Stimulated activated CD8-positive, alpha-beta memory T cell treated with anti-CD3 and anti-CD28 coated beads, Interleukin-7, amount 100 ng/mL, for 4 hours (primary cell): ENCODE data around the gene PDE6D.

Source experiments
- DNase-seq, 2 donors: peaks; one replicate each; pipeline ENCODE4 v3.0.0-alpha.2; 2020; ENCODE audit warnings: low read depth in 2 of 2

Gene PDE6D

GRCh38 chr2:231780909-231781797 is at the start of gene PDE6D:
Gene PDE6D (minus strand): TSS chr2:231781282. CDS start chr2:231781114, 168 bp downstream.
- peak; percentile 94 for DNase-seq

DNA sequence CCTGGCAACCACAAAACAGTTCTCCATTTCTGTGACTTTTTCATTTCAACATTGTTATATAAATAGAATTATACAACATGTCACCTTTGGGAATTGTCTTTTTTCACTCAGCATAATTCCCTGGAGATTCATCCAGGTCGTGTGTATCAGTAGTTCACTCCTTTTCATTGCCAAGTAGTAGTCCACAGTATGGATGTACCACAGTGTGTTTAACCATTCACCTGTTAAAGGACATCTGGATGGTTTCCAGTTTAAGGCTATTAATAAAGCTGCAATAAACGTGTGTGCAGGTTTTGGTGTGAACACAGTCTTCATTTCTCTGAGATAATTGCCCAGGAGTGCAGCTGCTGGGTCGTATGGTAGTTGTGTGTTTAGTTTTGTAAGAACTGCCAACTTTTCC is 40.8 kb upstream of the PDE6D start:
- no peak for DNase-seq

GRCh38 chr2:231820786-231821303 is 39.8 kb upstream of the PDE6D start:
- DNase-seq: no peak

DNA sequence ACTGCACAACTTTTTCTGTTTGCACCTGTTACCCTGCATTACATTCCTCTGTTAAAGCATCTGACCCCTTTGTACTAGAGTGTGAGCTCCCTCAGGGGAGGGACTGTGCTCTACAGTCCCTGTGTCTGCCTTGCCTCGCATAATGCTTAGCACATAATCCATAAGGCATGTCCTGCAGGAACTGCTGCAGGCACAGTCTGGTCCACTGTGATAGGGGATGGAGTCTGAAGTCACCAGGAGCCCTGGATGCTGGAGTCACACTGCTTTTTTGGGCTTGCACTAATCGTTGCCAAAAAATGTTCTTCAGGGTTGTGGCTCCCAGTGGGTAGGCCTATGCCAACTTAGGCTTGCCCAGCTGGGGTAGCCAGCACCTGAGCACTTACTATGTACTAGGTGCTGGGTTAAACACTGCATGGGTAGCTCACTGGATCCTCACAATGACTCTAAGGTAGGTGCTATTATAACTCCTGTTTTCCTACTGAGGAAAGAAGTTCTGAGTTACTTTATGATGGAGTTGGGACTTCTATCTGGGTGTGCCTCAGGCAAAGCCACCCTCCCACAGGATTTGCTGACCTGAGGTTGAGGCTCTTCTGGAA is 38.5 kb upstream of the PDE6D start:
- no peak for DNase-seq

GRCh38 chr2:231816327-231817026 is 35.4 kb upstream of the PDE6D start:
- no peak for DNase-seq

- no peak for DNase-seq
These were observed 29.8 kb upstream of the PDE6D start for GRCh38 chr2:231810905-231811304.

- no peak for DNase-seq
These were observed 25.9 kb upstream of the PDE6D start for GRCh38 chr2:231807020-231807419.

DNA sequence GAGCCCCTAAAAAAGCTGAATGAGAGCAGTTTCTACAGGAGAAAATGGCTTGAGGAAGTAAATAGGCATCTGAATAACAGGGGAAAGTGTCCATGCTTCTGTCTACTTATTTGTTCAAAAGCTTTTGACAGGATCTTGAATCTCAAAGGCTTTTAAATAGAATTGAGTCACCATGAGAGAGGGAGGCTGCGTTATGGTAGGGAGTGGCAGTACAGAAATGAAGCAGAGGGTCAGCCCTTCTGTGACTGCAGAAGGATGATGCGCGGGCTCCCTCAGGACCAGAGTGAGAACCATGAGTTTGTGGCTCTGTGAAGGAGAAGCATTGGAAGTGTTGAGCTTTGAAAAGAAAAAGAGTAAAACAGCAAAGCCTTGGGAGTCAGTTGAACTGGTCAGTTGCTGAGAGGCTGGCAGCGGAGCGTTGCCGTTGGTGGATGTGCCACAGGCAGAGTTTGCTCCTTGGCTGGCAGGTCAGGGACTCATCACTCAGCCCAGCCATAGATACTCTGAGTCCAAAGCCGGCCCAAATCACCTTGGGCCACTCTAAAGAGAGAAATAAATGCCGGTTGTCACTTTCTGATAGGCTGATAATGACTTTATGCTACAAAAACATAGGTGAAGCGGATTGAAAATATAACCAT is 22.5 kb upstream of the PDE6D start:
- DNase-seq: no peak

- no peak for DNase-seq
These were observed 19.5 kb upstream of the PDE6D start for GRCh38 chr2:231800493-231801091.

DNA sequence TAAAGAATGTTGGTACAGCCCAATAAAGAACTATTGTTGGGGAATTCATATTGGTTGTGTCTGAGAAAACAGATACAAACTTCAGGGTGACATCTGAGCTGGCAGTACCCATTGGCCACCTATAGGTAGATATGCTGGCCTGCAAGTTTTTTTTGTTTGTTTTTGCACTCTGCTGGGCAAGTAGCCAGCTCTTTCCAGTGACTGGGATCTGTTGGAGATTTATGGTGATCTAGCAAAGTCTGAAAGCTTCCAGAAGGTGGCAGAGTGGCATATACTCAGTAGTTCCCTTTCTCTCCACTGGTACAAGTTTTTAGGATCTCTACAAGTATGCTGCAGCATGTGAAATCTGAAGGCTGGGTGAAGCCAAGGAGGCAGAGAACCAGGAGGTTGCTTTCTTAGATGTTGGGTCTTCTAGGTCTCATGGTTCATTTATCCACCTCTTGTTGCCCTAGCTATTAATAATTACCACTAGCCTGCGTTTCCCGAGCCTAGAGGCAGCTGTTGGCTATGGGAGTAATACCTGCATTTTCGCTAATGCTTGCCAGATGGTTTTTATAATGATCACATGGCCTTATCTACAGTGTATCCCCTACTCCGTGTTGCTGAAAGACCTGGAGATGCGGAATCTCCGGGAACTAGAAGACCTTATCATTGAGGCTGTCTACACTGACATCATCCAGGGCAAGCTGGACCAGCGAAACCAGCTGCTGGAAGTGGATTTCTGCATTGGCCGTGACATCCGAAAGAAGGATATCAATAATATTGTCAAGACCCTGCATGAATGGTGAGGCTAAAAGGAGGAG is 14.6 kb upstream of the PDE6D start:
- DNase-seq: no peak

- no peak for DNase-seq
These were observed 13.3 kb upstream of the PDE6D start for GRCh38 chr2:231794383-231794782.

- DNase-seq: no peak
These were observed 10.0 kb upstream of the PDE6D start for GRCh38 chr2:231791107-231791506.

- no peak for DNase-seq
These were observed 5.8 kb upstream of the PDE6D start for GRCh38 chr2:231786917-231787292.

- peak; percentile 69 to 80 for DNase-seq
These were observed 5.3 kb upstream of the PDE6D start, which contains the start of gene COPS7B for GRCh38 chr2:231786177-231786916. Gene COPS7B (plus strand): TSS chr2:231786445. CDS start chr2:231788571, 2,126 bp downstream.

- DNase-seq: no peak
These were observed 4.7 kb upstream of the PDE6D start for GRCh38 chr2:231785822-231786176.

- no peak for DNase-seq
These were observed 4.3 kb upstream of the PDE6D start for GRCh38 chr2:231785413-231785812.

DNA sequence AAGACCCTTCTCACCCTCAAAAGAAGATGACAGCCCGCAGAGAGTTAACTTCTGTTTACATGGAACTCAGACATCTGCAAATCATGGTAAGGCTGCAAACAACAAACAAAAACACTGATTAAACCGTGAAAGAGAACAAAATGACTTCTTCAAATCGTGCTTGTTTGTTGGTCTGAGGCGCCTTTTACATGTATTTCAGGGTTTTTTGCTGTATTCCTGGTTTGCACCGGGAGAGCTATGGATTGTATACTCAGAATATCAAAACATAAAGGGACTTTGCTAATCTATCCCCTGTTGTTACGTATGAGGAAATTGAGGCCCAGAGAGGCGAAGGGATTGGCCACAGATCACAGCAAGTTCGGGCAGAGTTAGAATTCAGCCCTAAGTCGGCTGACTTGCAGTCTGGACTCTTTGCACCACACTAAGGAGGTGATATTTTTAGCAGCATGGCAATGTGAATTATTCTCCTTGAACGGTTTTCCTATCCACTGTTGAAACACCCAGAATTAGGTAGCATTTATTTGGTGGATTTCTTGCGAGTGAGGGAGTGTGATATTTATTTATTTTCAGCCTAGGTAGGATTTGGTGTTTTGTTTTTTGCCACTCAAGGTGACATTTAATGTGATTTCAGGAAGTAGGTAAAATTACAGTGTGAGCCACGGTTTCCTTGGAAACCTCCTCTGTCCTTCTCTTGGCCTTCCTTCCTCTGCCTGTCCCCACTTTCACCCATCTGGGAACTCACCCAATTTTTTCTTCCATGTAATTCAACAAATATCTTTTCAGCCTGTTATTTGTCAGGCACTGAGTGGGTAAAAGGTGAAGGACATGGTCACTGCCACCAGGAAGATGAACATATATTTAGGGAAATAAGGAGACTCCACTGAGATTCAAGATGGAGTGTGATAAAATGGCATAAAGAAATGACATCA is 980 bp upstream of the PDE6D start:
- no peak for DNase-seq

DNA sequence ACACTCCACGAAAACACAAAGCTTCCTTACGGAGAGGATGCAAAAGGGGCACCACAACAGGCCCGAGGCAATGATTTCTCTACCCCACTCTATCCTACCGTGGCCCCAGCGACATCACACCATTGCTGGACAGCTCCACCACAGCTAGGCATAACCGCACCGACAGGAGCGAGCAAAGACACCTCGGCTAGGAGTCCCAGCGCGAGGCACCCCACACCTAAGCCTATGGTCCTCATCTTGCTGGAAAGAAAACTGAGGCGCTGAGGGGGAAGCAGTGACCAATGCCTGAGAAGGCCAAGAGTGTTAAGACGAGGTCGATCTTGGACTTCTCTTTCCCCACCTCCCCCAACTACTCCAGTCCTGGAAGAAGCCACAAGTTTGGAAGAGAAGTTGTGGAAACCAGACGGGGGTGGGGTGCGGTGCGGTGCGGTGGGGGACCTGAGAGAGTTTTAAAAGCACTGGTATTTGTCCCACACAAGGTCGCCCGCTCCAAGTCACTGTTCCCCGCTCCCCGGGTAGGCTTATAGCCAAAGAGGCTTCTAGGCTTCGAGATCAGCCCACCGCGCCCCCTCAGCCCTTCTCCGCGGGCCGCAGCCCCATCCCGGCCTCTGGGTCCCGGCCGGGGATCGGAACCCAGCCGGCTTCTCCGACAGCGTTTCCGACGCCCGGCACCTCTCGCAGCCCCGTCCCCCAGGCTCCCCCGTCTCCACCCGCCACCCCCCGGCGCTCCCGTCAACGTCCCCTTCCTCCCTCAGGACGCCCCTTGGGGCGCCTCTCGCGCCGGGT is 766 bp downstream of the PDE6D start:
- no peak for DNase-seq
